Daoy (cell line): ENCODE data around the gene PNKD. TPM values are rescaled to one million over a fixed set of nuclear protein-coding genes. Genes with fewer than 3 reads are reported as not detected.
"Not testable (repeated sequence)": the region's sequence is repeated elsewhere in the genome, so short reads cannot be mapped to it uniquely, and the experiment has no call there.

Experiments used
- DNase-seq: peaks from one replicate; pipeline ENCODE4 v3.0.0-alpha.2; 2015; ENCODE audit warnings: low read depth
- total RNA-seq: library from RNA; depleted of rRNA; stranded (reverse); fragments of >200 nt; shearing (Covaris generic); gene quantifications from 2 replicates; pipeline ENCODE4 v1.2.3, GENCODE V29; 2014

Gene PNKD
- total RNA-seq, 1 experiment from 2014 or later, result 36.4 TPM

DNA sequence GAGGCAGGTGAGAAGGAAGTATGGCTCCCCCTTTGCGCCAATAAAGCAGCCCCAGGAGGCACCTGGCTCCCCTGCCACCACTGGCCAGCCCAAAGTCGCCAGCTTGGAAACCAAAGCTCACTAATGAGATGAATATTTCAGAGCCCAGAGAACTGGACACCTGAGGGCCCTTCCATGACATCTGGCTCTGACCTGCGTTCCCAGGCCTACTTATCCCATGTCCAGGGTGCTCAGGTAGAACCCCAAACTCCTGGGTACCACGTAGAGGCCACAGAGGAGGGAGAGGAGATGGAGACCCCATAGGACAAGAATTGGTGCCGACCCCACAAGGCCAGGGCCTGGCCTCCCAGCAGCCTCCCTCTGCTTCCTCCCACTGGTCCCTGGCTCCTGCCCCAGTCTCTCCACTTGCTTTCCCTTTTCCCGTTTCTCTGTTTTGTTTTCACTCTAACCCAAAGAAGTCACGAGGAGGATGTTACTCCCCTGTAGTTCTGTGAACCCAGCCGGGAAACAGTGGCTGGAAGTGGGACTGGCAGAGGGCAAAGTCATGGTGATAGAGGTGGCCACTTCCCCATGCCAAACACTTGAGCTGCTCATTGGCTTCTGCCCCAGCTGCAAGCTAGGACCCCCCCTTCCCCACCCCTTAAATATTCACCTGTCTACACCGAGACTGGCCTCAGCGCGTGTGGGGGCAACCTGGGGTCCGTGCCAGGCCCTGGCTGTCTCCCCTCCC is 21.2 kb downstream of the PNKD start:
- DNase-seq, result peak; percentile 21

DNA sequence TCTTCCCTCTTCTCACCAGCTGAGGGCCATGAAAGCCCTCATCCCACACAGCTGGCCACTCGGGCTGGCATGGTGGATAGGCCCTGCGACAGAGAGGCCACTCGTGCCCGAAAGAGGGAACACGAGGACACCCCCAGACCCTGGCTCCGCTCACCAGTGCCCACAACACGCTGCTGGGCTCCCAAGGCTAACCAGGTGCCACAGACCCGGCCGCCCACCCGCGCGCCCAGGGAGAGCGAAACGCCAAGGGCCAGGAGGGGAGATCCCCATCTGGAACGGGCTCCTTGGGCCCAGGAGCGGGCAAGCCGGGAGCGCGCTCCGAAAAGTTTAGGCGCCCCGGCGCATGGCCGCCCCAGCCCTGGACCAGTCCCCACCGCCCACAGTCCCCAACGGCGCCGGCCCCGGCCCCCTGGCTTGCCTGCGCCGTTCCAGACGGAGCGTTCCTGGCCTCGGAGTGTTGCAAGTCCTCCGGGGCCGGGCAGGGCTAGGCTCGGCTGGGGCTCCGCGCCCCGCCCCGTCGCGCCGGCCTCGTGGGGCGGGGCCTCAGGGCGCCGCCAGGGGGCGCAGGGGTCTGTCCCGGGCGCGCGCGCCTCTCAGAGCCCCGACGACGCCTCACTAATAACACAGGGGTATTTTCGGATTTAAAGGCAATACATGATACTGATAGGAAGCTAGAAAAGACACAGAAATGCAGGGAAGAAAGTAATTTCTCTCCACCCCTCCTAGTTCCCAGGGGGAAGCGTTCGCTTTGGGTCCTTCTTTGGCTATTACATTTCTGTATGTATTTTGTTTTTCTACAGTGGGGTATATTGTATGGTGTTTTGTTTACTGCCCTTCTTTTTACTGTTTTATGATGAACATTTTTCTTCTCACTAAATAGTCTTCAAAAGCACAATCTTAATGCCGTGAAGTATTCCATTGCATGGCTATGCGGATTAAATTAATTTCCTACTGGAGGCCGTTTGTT is 22.0 kb downstream of the PNKD start, which contains the start of gene TMBIM1:
TMBIM1 (minus strand) TSS at position 456 of the 967 bp plus-strand sequence. CDS start 10,362 bp downstream, outside the sequence.
- DNase-seq, result peak; percentile 80

DNA sequence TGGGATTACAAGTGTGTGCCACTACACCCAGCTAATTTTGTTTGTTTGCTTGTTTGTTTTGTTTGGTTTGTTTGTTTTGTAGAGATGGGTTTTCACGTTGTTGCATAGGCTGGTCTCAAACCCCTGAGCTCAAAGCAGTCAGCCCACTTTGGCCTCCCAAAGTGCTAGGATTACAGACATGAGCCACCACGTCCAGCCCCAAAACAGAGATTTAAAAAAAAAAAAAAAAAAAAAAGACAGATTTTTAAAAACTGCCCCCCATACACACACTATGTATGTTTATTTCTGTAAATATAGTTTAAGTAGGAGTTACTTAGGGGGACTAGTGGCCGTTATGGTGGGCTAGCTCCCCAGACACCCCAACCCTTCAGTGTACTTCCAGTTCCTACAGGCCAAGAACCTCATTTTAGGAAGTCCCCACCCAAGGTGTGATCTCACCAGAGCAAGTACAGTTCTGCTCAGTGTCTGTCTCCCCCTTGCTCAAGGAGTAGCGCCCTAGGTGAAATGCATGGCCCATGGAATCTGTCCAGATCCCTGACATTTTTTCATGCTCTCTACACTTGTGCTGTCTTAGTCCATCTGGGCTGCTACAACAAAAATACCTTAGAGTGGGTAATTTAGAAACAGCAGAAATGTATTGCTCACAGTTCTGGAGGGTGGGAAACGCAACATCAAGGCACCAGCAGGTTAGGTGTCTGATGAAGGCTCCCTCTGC is 23.6 kb downstream of the PNKD start:
- no peak for DNase-seq

DNA sequence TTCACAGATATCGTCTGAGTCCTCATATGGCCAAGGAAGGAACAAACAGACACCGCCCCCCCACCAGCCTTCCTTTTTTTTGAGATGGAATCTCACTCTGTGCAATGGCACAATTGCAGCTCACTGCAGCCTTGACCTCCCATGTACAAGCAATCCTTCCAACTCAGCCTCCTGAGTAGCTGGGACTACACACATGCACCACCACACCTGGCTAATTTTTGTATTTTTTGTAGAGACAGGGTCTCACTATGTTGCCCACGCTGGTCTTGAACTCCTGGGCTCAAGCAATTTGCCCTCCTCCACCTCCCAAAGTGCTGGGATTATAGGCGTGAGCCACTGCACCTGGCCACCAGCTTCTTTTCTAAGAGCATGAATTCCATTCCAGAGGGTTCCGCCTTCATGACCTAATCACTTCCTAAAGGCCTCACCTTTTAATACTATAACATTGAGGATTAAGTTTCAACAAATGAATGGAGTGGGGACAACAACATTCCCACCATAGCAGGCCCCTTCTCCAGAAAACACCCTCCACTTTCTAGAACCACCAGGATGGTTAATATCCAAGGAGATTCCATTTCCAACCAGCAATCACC is 24.2 kb downstream of the PNKD start:
- no peak for DNase-seq

DNA sequence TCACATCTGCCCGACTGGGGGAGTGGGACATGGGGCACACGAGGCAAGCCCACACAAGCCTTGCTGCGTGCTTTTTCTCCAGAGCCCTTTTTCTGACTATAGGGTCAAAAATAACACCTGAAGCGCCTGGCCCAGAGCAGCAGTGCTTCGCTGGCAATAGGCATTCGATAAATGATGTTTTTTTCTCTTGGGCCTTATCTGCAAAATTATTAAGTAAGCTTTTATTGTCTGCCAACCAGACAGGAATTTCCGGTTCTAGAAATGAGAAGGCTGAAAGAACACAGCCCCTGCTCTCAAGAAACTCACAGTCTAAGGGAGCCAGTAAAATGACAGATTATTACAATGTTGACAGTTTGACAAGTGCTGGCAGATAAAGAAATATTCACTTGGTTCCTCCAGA is 24.7 kb downstream of the PNKD start:
- no peak for DNase-seq

DNA sequence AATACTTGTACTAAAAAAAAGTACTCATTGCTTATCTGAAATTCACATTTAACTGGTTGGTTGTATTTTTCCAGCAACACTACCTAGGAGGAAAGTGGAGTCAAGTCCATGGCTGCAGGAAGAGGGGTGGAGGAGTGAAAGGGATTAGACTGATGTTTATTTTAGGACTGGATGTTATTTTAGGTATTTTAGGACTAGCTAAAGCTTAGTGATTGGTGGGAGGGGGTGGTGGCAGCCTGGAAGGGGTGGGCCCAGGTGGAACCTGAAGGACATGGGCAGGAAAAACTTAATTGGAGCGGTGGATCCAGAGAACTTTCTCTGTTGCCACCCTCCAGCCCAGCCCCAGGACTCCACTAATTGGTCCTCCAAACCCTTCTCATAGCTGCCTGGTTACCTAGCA is 25.9 kb downstream of the PNKD start:
- DNase-seq, result no peak

DNA sequence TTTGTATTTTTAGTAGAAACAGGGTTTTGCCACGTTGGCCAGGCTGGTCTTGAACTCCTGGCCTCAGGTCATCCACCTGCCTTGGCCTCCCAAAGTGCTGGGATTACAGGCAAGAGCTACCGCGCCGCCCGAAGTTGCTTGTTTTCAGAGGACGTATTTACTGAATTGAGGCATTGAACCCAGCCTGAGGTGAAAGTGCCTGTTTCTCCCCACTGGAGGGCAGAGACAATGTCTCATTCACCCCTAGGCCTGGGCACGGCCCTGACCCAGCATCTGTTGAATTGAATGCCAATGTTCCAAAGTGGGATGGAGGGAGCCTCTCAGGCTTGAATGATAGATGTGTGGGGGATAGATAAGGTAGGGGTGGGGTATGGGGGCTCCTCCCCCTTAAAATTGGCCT is 26.5 kb downstream of the PNKD start:
- no peak for DNase-seq

DNA sequence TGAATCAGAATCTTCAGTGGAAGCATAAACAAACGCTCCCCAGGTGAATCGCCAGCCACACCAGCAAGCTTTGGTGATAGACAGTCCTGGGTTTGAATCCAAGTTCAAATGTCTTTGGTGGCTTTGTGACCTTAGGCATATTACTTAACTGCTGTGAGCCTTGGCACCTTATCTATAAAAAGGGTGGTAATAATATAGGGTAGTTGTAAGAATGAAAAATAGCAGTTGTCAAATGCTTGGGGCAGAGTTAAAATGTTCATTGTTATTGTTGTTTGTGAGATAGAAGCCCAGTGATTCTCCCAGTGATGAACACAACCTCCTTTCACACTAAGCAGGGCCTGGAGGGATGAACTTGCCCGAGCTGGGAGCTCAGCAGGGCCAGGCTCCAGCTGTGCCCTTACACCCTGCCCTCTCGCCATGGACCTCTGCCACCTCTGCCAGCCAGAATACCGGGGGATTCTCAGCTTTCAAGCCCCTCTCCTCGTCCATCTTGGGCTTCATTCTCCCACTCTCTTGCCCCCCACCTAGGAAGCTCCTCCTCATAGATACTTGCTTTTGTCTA is 28.1 kb downstream of the PNKD start:
- DNase-seq, result no peak

DNA sequence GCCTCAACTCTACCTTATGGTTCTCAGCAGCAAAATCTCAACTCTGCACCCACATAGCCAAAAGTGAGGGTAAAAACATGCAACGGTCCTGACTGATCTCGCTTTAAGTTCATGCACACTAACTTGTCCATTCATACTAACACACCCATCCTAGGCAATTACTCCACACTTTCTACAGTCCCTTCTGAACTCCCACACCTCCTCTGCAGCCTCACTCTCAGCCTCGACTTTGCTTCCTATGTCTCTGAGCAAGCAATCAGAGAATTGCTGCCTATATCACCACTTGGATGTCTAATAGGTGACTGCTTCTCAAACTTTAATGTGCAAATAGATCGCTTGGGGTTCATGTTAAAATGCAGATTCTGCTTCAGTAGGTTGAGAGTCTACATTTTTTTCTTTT is 29.8 kb downstream of the PNKD start:
- no peak for DNase-seq

DNA sequence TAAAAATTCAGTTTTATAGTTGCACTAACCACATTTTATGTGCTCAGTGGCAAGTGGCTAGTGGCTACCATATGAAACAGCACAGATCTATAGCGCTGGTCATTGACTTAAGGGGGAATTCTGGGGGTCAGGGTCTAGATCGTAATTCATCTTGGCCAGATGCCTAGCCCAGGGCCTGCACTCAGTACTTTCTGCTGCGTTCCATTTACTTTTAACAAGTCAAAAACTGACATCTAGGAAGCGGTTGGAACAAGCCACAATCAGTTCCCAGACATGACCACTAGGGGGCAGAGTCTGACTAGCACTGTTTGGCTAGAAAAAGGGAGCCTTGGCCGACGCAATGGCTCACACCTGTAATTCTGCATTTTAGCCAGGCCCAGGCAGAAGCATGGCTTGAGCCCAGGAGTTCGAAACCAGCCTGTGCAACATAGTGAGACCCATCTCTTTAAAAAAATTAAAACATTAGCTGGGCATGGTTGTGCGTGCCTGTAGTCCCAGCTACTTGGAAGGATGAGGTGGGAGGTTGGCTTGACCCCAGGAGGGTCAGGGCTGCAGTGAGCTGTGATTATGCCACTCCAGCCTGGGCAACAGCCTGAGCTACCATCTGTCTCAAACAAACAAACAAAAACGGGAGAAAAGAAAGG is 31.0 kb downstream of the PNKD start:
- DNase-seq, result peak; percentile 79

DNA sequence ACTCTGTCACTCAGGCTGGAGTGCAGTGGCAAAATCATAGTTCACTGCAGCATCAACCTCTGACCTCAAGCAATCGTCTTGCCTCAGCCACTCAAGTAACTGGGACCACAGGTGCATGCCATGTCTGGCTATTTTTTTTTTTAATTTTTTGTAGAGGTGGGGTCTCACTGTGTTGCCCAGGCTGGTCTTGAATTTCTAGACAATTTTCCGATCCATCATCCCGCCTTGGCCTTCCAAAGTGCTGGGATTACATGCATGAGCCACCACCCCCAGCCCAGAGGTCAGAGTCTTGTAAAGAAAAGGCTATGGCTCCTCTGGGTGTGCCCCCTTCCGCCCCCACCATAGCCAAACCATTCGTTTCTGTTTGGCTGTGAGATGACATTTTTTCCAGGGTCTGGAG is 35.1 kb downstream of the PNKD start:
- no peak for DNase-seq

DNA sequence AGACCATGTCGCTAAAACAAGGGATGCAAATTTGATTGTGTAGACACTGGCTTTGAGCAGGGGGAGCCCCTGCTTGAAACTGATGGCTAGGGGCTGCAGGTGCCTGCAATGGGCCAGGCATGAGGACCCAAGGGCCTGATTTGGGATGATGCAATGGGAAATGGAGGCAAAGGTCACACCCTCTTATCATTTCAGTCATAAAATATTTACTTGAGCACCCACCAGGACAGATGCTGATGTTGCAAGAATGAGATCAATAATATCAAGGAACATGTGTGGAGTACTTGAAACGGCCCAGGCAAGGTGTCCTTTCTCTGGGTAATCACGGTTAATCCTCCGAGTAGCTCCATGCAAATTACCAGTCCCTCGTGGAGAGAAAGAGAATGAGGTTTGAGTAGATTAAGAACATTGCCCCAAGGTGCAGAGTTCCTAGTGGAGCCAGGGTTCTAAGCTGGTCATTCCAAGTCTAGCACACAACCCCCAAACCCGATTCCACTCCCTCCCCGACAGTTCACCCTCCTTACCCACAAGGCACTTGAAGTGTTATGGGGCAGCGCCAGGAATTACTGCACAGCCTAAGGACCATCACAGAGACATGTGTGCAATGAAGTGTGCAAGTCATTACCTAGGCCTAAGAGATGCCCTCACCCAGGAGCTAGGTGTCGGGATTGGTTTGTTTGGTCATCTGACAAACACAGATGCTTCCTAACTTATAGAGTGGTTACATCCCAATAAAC is 36.0 kb downstream of the PNKD start:
- DNase-seq, result no peak

DNA sequence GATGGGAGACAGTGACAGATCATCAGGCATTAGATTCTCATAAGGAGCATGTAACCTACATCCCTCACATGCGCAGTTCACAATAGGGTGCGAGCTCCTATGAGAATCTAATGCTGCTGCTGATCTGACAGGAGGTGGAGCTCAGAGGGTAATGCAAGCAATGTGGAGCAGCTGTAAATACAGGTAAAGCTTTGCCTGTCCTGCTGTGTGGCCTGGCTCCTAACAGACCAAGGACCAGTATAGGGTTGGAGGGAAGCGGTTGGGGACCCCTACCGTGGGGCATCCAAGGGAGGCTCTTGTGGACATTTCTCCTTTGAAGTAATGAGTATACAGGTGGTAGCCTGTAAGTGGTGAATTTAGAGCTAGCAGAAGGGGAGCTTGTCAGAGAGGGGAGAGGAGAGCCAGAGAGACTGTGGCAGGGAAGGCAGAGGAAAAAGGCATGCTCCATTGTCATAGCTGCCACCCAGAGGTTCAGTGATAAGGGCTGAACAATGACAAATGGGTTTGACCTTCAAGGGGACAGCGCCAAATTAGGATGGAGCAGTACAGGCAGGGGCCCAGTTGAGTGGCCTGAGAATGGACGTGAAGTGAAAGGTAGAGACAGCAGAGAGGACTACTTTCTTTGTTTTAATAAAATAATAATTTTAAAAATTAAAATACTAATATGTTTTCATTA is 37.2 kb downstream of the PNKD start:
- no peak for DNase-seq

DNA sequence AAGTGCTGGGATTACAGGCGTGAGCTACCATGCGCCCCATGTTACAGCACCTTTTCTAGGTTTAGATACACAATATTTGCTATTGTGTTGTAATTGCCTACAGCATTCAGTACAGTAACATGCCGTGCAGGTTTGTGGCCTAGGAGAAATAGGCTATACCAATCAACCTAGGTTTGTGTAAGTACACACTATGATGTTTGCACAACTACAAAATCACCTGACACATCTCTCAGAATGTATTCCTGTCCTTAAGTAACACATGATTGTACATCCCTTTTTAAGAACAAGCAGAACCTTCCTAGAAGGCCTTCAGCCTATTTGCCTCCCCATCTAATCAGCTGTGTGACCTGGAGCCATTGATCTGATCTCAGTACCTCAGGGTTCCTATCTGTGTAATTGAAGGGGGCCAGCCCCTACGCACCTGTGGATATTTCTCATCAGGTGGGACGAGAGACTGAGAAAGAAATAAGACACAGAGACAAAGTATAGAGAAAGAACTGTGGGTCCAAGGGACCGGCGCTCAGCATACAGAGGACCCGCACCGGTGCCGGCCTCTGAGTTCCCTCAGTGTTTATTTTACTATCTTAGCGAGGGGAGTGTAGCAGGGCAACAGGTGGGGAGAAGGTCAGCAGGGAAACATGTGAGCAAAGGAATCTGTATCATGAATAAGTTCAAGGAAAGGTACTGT is 40.7 kb downstream of the PNKD start:
- no peak for DNase-seq

DNA sequence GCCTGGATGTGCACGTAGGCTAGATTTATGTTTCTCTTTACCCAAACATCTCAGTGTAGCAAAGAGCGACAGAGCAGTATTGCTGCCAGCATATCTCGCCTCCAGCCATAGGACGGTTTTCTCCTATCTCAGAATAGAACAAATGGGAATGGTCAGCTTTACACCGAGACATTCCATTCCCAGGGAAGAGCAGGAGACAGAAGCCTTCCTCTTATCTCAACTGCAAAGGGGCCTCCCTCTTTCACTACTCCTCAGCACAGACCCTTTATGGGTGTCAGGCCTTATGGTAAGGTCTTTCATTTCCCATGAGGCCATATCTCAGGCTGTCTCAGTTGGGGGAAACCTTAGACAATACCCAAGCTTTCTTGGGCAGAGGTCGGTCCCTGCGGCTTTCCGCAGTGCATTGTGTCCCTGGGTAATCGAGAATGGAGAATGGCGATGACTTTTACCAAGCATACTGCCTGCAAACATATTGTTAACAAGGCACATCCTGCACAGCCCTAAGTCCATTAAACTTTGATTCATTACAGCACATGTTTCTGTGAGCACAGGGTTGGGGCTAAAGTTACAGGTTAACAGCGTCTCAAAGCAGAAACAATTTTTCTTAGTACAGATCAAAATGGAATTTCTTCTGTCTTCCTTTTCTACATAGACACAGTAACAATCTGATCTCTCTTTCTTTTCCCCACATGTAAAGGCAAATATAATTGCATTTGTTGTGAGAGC is 41.4 kb downstream of the PNKD start:
- not testable (repeated sequence) for DNase-seq

DNA sequence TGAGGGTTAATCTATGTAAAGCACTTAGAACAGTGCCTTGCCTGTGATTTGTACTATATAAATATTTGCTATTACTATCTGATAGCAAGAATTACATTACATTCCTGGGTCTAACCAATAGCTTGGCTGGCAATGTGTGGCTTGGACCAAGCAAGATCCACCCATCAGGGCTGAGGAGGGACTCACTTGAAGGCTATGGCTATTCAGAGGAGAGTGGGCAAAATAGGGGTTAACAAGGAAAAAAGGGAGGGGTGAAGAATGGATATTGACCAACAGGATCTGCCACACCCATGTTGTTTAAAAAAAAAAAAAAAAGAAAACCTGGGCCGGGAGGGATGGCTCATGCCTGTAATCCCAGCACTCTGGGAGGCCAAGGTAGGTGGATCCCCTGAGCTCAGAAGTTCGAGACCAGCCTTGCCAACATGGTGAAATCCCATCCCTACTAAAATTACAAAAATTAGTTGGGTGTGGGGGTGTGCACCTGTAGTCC is 42.0 kb downstream of the PNKD start:
- DNase-seq, result no peak

DNA sequence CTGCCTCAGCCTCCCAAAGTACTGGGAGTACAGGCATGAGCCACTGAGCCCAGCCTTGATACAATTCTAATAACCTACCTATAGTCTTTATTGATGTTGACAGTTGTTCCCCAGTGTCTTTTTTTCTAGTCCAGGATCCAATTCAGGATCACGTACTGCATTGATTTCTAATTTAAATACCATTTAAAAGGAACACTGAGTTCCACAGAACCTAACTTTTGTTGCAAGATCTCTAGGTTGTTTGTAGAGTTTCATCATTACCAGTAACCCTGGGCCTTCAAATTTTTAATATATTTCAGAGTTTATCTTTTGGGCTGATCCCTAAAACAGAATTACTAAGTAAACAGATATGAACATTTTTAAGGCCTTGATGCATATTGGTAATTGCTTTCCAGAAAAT is 43.0 kb downstream of the PNKD start:
- DNase-seq, result no peak

DNA sequence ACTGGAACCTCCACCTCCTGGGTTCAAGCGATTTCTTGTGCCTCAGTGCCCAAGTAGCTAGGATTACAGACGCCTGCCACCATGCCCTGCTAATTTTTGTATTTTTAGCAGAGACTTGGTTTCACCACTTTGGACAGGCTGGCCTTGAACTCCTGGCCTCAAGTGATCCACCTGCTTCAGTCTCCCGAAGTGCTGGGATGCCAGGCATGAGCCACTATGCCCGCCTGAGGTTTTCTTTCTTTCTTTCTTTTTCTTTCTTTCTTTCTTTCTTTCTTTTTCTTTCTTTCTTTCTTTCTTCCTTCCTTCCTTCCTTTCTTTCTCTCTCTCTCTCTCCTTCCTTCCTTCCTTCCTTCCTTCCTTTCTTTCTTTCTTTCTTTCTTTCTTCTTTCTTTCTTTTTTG is 44.4 kb downstream of the PNKD start:
- DNase-seq, result not testable (repeated sequence)
